GM12873 (cell line): ENCODE measurements around the gene CLK2.

Experiments used
- CTCF ChIP-seq: IDR thresholded peaks from 2 replicates; pipeline ENCODE4 v1.5.1; 2012; ENCODE audit warnings: low read depth, mild to moderate bottlenecking, moderate library complexity, low read length, control low read depth; ENCODE audit not compliant: insufficient read depth; ENCODE audit errors: missing control alignments

Gene CLK2

DNA sequence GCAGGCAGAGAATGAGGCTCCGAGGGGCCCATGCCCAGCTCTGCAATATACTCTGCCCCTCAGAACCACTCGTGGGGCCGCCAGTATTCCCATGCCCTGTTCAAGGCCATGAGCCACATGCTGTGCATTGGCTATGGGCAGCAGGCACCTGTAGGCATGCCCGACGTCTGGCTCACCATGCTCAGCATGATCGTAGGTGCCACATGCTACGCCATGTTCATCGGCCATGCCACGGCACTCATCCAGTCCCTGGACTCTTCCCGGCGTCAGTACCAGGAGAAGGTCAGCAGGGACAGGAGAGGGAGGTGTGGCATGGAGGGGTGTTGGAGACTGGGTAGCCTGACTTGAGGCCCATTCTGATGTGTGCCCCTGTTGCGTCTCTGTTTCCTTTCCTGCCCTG lies 11.2 kb upstream of the CLK2 start:
- no peak for TF ChIP-seq CTCF

DNA sequence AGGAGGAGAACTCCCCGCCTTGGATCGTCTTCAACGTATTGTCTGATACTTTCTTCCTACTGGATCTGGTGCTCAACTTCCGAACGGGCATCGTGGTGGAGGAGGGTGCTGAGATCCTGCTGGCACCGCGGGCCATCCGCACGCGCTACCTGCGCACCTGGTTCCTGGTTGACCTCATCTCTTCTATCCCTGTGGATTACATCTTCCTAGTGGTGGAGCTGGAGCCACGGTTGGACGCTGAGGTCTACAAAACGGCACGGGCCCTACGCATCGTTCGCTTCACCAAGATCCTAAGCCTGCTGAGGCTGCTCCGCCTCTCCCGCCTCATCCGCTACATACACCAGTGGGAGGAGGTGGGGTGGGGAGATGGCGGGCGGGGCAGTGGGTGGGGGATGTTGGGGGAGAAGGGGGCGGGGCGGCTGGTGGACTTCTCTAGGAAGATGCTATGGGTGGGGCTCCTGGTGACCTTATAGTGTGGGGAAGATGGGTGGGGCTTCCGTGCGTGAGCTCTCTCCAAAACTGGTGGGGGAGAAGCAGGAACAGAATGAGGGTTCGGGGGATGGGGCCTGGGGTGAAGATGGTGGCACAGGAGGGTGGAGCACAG lies 9.3 kb upstream of the CLK2 start:
- no peak for TF ChIP-seq CTCF

DNA sequence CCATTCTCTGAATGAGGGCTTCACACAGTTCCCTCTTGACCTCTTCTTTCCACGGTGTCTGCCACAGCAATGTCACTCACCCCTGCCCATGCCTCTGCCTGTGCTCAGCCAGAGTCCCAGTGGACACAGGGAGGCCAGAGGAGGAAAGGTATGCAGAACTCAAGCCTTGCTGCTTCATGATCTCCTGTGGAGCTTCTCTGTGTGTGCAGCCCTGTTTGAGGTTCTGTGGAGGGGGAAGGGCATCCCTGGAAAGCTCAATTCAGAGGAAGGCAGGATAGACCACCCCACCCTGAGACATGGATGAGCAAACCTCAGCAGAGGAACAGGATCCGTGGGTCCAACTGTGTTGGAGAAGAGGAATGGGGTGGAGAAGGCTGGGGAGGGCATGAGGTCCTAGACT lies 6.0 kb upstream of the CLK2 start:
- no peak for TF ChIP-seq CTCF

DNA sequence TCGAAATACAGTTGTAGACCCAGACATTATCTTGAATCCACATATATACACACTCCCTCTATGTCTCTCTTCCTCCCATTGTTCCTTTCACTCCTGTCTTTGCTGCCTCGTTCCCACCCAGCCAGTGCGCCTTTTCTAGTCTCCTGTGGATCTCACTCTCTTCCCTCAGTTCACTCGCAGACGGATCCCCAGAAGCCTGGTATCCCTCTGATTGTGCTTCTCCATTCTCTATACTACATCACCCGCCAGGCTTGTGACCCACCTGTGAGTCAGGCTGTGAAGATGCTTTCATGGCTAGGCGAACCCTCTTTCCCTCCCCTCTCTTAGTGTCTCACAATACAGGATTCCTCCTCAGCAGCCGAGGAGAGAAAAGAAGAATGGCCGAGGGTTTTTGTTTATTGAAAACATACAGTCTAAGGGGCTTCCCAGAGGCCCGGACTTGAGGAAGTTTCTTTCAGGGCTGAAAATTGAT lies 5.4 kb upstream of the CLK2 start:
- TF ChIP-seq CTCF, result no peak

GRCh38 chr1:155277902-155278688 lies 4.8 kb upstream of the CLK2 start:
- TF ChIP-seq CTCF, result peak; percentile 59

DNA sequence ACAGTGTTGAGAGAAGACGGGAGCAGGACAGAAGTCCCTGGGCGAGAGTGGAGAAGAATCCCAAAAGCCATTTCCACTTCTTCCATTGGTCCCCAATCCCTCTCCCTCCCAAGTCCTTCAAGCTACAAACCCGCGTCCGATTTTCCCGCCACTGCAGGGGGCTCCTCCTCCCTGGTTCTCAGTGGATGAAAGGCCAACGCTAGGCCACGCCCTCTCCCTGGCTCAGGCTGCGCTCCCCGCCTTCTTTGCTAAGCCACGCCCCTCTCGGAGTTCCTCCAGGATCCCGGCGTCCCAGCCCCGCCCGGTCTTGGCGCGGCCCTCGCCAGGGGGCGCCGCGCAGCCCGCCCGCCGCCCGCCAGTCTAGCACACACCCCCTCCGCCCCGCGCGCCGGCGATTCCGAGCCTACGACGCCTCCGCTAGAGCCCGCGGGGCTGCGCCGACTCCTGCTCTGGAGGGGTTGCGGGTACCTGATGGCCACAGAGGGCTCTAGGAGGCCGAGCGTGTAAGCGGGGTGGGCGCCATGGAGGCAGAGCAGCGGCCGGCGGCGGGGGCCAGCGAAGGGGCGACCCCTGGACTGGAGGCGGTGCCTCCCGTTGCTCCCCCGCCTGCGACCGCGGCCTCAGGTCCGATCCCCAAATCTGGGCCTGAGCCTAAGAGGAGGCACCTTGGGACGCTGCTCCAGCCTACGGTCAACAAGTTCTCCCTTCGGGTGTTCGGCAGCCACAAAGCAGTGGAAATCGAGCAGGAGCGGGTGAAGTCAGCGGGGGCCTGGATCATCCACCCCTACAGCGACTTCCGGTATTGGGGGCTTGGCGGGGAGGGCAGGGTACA lies 4.0 kb upstream of the CLK2 start, which contains the start of gene HCN3:
TSS of gene HCN3 (plus strand) at position 394 of the 832 bp plus-strand sequence. CDS start at position 522, 128 bp downstream.
- TF ChIP-seq CTCF, result peak; percentile 54
